HTR-8/SVneo (cell line): ENCODE data around the gene COL17A1.
A peak's percentile ranks its signal among the peaks of the same experiment; 100 is the strongest.

Experiments
- DNase-seq: peaks from one replicate; pipeline ENCODE4 v3.0.0; 2011; ENCODE audit warnings: low spot score, mixed read lengths; ENCODE audit not compliant: insufficient read length
- FAIRE-seq: peaks from 2 replicates; lab custom pipeline; 2011; peaks lifted over from hg19 to GRCh38; lab: Jason Lieb, UNC

Gene COL17A1

DNA sequence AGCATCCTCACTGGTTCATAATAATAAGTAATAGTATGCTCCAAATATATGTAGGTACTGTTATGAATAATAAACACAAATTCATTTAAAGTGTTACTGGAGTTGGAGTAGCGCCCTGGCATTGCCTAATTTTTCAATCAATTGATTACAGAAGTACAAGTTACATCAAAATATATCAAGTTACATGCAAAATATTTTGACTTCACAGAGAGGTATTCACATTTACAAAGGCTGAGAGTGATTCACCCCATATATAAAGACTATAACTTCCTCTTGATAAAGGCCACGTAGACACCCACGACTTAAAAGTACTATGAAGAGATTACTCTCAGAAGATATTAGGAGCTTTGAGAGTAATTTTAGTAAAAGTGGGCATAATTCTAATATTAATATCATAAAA lies 13.6 kb upstream of the COL17A1 start:
- FAIRE-seq (no peak), DNase-seq (no peak)

DNA sequence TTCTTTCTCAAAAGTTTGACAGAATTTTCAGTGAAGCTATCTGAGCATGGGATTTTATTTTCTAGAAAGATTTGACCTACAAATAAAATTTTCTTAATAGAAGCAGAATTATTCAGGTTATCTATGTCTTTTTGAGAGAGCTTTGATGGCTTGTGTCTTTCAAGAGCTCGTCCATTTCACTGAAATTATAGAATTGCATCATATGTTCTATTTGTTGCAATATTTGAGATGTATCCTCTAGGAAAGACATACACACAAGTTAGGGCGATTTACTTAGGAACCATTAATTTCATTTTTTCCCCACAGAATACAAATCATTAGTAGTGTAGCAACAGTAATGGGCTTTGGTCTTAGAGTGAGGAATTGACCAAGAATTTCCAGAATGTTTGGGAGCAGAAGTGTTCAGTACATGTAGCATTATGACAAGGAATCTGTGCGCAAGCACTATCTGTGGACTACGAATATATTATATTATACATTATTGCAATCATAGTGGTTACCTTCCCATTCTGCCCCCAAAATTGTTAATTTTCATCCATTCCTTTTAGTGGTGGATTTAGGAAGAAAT lies 12.8 kb upstream of the COL17A1 start:
- DNase-seq (no peak), FAIRE-seq (no peak)

DNA sequence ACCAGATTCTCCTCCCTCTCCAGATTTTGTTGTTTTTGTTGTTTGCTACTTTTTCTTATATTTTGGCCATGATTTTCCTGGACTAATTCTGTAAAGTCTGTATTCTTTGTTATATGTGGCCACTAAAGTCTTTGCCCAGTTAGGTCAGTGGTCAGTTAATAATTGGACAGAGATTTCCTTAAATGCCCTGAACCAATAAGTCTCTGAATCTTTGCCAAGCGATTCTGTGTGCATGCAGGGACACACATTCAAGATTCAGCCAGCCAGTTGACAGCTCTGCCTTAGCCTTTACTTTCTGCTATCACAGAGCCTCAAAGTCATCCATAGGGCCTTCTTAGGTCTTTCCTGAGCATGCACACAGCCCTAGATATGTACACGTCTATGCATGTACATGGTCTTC lies 11.0 kb upstream of the COL17A1 start:
- FAIRE-seq (no peak), DNase-seq (no peak)

DNA sequence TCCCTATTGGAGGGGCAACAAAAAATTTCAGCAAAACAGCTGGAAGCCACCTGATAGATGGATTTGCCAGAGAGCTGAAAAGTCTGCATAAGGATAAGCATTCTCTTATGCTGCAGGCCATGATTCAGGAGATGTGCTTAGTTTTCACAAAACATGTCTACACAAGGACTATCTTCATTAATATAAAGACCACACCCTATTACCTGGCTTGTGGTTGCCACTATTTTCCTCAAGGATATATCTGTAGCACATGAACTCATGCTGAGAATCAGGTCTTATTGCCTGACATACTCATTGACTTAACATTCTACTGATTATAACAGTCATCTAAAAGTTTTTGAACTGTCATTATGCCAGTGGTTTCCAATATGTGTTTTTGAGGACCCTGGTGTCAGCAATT lies 7.1 kb upstream of the COL17A1 start:
- FAIRE-seq (no peak), DNase-seq (no peak)

DNA sequence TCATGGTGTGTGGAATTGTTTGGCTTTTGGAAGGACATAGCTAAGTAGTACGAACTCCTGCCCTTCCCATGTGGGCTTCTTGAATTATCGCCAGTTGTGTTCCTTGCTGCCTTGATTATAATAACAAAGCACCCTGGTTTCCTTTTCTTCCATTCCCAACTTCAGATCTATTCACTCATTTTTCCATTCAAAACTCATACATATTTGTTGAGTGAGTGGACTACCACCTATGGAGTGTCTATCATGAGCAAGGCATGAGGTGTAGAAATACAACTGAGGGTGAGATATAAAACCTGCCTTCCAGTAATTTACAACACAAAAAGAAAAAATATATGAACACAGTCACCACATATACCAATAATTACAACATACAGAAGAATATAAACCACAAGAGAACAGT lies 4.9 kb upstream of the COL17A1 start:
- DNase-seq (no peak), FAIRE-seq (no peak)

DNA sequence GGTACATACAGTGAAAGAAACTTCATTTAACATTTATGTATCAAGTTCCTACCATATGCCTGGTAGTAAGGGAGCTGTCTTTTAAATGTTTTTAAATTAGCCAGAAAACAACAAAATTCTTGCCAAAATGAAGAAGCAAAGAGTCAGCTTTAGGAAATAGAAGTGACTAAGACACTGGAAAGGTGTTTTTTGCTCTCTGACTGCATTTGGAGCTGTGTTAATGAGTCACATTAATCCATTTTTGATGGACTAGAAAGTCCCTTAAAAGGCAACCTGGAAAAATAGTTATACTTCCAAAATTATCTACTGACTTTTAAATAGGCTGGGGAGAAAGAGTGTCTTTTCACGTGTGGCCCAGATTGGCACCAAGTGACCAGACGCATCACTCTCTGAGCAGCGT lies 3.9 kb upstream of the COL17A1 start:
- FAIRE-seq (no peak), DNase-seq (no peak)

DNA sequence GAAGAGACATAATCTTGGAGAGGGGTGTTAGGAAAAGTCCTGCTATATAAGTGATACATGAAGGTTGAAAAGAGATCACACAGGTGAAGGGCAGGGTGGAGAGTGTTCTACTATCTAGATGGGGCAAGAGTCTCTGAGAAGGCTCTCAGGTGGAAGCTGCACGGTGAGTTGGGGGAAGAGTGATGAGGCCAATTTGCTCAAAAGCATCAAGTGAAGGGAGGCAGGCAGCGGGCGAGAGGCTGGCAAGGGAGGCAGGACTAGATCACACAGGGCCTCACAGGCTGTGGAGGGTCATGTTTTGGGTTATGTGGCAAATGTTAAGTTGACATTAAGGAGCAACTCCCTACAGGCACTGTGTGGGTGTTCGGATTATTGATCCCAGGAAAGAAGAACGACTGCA lies 2.6 kb upstream of the COL17A1 start:
- no peak for DNase-seq
- FAIRE-seq: no peak

DNA sequence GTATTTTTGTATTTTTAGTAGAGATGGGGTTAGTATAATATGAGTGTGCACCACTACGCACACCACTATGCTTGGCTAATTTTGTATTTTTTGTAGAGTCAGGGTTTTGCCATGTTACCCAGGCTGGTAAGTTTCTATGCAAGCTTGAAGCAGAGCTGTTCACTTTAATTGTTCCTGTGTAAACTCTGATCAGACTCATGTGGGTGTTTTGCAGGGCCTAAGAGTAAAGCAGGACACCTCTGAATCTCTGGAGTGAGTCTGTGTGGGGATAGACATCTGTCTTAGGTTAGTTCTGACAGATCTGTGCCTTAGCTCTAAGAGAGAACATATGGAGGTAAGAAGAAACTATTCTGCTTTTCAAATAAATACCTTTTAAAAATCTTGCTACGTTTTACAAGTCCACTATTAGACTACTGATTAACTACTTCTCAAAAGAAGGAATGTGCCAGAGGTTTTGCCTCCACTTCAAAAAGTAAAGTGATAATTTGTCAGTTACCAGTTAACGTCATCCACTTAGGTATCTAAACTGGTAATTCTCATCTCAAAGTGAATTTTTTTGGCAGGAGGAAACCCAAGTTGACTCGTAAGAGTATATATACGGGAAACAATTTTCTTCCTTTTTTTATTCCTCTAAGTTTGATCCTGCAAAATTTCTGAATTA lies 1.1 kb downstream of the COL17A1 start:
- DNase-seq: no peak
- FAIRE-seq: no peak

DNA sequence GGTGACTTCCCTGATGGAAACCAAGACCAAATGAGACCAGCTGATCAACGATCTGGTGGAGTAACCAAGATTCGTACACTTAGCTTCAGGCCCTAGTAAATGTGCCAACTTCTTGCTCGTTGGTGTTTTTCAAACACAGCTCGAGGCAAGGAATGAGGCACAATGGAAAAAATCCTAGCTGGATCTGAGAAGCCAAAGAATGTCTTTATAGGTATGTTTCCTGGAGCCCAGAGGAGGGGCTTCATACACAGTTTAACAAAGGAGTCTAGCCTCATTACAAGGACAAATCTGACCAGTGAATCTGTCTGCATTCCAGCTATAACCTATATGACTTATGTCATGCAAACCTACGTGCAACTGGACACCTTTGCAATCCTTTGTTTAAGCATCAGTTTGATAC lies 3.7 kb downstream of the COL17A1 start:
- DNase-seq: no peak
- FAIRE-seq: no peak

DNA sequence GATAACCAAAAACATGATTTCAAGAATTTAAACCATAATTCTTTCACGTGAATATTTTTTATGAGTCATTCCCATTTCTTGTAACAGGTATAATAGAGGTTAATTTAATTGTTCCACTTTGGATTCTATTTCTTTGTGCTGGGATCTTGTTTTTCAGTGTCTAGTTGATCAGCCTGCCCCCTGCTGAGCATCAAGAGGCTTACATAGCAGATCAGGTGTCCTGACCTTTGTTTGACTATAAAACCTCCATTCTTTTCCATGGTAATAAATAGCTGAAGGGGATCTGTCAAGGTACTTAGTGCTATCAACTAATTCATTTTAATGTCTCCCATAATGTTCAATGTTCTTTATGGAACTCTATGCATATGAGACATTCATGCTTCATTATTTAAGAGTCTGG lies 4.9 kb downstream of the COL17A1 start:
- peak; percentile 26 for DNase-seq
- FAIRE-seq: no peak

DNA sequence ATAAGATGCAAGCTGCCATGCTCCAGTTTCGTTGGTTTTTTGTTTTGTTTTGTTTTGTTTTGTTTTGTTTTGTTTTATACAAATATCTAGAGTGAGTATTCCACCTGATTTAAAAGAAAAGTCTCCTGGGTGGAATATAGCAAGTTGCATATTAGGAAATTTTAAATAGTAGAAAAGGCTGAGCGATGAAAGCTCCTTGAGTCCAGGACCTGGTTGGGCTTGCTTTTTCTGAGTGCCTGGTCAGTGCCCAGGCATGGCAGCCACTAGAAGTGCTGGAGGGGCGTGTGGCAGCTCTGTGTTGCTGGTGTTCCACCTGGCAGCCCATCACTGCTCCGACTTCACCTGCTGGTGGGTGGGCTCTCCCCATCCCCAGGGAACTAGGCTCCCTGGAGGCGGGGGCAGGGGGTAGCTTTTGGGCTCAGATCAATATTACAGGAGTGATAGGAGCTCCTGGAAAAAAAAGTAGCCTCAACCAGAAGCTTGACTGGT lies 8.0 kb downstream of the COL17A1 start:
- FAIRE-seq (no peak), DNase-seq (no peak)

DNA sequence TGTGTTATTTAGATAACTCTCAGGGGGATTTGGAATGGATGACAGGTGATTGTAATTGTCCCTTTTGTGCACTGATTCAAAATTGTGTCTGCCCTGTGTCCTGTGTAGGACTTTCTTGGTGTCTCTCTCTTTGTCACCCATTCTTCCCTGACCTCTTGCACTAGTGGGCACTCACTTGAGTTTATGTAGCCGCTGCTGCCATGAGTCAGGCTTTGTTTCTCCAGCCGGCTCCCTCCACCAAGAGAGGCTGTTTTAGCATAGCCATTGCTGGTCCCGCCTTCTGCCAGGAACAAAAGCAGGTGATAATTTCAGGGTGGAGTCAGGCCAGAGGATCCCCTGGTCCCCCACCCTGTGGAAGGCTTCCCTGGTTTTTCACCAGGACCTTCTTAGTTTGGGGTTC lies 8.4 kb downstream of the COL17A1 start:
- no peak for DNase-seq
- no peak for FAIRE-seq

DNA sequence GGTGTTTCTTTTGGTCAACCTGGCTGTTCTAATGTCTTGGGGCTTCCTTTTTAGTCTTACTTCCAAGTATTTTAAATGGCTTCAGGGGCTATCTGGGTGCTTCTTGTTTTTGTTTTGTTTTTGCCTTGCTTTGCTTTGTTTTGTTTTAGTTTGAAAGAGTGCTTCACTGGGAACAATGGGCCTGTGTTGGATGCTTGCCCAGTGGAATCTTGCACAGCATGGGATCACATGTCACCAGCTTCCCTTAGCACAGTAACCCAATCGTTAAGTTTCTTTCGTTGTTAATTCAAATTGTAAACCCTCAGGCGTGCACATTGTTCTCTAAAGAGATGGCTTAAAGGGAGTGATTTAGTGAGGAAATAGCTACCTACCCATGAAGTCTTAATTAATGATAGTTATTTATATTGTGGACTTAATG lies 8.9 kb downstream of the COL17A1 start:
- FAIRE-seq (no peak), DNase-seq (no peak)

DNA sequence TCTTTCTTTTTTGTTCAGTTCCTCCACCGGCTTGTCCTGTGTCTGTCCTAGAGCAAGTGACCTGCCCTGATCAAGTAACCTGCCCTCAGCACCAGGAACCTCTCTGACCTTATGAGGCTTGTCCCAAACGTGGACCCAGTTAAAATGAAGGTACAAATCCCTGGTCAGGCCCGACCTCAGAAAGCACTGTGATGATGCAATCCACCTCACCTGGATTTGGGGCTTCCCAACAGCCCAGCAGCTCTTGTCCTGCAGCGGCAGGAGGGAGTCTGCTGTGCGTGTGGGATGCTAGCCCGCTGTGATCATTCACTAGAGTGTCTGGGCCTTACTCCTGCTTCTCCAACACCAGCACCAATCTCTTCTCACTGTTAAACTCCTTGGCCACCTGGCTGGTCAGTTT lies 11.2 kb downstream of the COL17A1 start:
- DNase-seq: no peak
- FAIRE-seq: no peak

DNA sequence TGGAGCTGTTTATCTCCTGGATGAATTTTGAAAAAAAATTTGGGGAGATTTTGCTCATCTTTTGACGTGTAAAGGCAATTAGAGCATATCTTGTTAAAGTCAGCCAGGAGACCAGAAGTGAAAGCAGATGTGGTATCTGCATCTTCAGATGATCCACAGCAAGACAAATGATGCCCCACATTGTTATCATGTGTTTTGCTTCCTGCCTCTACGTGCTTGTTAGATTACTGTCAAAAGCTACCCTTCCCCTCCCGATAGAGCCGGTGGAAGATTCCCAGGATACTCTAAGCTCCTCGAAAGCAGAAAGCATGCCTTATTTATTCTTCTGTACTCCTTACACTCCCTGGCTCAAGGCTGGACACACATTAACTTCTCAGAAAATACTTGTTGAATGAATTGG lies 12.9 kb downstream of the COL17A1 start:
- FAIRE-seq: no peak
- no peak for DNase-seq

DNA sequence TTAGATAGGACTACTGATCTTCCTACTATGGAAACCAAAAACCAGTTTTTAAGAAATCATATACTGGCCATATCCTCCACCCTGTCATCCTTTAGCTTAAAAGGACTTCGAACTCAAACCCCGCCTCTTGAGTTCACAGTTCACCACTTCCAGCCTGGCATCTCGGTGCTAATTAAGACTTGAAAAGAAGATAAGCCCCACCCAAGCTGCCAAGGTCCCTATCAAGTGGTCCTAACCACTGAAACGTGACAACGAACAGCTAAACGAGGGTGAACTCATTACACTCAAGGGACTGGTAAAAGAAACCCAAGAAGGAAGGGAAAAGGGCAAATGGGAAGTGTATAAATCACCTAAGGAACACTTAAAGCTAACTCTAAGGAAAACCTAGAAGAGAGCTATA lies 16.1 kb downstream of the COL17A1 start:
- FAIRE-seq: no peak
- DNase-seq: no peak

DNA sequence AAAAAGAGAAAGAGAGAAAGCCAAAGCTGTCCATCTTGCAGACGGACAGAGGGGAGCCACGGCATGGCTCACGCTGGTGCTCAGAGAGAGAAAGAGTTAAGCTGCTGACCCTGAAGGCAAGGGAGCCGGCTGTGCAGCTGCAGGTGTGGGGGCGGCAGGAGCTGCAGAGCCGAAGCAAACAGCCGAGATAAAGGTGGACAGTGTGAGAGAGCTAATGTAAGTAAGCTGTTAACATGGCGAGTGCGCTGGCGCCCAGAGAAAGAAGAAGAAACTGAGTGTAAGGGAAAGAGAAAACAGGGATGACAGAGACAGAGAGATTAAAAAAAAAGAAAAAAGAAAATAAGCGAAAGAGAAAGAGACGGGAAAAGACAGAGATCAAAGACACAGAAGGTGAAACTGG lies 18.2 kb downstream of the COL17A1 start:
- DNase-seq (no peak), FAIRE-seq (no peak)

DNA sequence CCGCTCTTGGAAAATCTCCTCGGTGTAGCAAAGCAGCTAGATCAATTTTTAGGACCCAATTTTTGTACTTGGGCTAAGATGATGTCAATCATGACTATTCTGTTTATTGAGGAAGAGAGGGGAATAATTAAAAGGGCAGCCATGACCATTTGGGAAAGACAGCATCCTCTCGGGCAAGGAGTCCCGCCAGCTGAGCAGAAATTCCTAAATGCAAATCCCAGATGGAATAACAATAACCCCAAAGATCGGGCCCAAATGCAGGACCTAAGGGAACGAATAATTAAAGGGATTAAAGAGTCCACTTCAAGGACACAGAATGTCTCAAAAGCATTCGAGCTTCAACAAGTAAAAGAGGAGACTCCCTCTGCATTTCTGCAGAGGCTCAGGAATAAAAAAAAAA lies 18.7 kb downstream of the COL17A1 start:
- DNase-seq (no peak), FAIRE-seq (no peak)

DNA sequence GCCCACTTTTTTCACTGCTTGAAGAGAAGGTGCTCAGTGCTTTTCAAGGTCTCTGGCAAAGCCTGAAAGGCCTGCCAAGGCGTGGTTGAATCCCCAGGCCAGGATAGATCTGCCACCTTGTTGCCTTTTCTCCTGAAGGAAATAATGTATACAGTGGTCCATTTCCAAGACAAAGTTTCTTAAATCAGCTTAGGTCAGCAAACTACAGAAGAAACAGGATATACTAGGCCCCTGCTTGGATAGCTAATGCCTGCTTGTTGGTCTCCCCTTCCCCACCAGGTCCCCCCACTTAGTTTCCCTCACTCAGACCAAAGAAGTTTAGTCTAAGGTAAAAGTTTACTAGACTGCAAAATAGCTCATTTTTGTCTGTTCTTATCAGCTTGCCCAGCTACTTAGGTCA lies 19.9 kb downstream of the COL17A1 start:
- DNase-seq (no peak), FAIRE-seq (no peak)

DNA sequence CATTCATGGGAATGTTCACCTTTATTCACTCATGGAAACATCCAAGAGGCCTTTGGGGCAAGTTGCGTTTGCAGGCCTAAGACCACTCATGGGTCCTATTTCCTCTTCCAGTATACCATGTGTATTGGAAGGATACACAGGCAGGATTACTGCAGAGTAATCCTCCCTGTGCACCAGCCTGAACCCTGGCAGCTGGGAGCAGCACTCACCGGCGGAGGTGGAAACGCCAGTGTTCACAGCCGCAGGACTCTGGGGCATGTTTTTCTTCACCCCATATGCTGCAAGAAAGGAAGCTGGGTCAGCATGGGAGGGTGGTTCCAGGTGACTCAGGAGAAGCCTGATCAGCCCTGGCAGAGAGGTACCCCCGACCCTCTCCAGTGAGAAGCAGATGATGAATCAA lies 24.5 kb downstream of the COL17A1 start:
- FAIRE-seq: no peak
- no peak for DNase-seq

DNA sequence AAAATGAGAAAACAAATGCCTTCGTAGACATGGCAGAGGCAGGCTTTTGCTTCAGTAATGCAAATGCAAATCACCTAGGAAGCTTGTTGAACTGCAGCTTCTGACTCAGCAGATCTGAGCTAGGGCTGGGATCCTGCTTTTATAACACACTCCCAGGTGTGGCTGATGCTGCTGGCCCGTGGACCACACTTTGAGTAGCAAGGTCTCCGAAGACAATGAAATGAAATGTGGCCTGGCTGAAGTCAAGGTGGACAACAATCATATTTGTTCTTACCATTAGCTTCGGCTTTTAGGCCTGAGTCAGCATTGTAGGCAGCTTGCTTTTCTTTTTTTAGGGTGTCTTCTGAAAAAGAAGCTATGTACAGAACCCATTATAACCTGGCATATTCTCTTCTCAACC lies 26.3 kb downstream of the COL17A1 start:
- FAIRE-seq (no peak), DNase-seq (no peak)

DNA sequence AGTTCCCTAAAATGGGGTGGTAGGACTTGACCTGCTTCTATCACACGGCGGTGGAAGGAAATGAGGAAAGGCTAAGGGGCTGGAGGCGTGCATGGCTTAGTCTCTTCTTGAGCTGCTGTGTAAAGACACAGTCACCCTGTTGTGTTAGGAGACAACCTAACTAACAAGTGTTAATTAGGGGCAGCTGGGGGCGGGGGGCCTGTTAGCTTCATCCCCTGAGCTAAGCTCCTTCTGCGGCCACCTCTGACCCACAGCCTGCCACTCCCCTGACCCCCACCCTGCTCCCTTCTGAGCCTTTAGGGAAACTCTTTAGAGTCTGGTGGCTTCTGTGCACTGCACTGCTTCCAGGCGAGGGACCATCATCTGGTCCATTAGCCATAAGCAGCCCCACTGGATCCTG lies 28.0 kb downstream of the COL17A1 start:
- DNase-seq: no peak

More for the DNA sequence above, 28.0 kb downstream of the COL17A1 start:
- no peak for FAIRE-seq
